ENCODE data around the gene IGSF8.

Gene IGSF8

GRCh38 chr1:160134791-160135572, 36.6 kb upstream of the IGSF8 start:
- no peak overlapping the region for H3K4me2 ChIP-seq (ENCODE audit: low read length)
- H3K9ac ChIP-seq = no peak overlapping the region
- no peaks in the 10 kb centered on the region for H3K36me3 ChIP-seq (ENCODE audit: control insufficient read depth, insufficient read depth, low read length)
- H3K27ac ChIP-seq = no peak overlapping the region
- H3K9me3 ChIP-seq (ENCODE audit: control insufficient read depth, low read length) = no peaks in the 10 kb centered on the region
- H3K4me1 ChIP-seq = no peaks in the 10 kb centered on the region
- no peak for TF ChIP-seq CTCF (IDR thresholded peaks at IDR 0.05)
- no peaks in the 10 kb centered on the region for H3K27me3 ChIP-seq (ENCODE audit: control insufficient read depth, insufficient read depth, low read length)
- H3K79me2 ChIP-seq = no peaks in the 10 kb centered on the region
- no peak overlapping the region for H3K4me3 ChIP-seq (ENCODE audit: low read depth, low read length)
- H2AFZ ChIP-seq = no peak overlapping the region

- Histone ChIP-seq H3K27me3 (ENCODE audit: control insufficient read depth, insufficient read depth, low read length) (no peaks in the 10 kb centered on the region), H3K4me2 (ENCODE audit: low read length) (no peak overlapping the region), H3K9me3 (ENCODE audit: control insufficient read depth, low read length) (no peaks in the 10 kb centered on the region), H2AFZ (no peak overlapping the region), H3K36me3 (ENCODE audit: control insufficient read depth, insufficient read depth, low read length) (no peaks in the 10 kb centered on the region), H3K4me3 (ENCODE audit: low read depth, low read length) (no peak overlapping the region), H3K9ac (no peak overlapping the region), H3K79me2 (no peaks in the 10 kb centered on the region), H3K27ac (no peak overlapping the region), H3K4me1 (no peaks in the 10 kb centered on the region)
- TF ChIP-seq CTCF (IDR thresholded peaks at IDR 0.05) = no peak
Measured at GRCh38 chr1:160133990-160134770, 35.8 kb upstream of the IGSF8 start.

- Histone ChIP-seq H3K27me3 (ENCODE audit: control insufficient read depth, insufficient read depth, low read length) (no peaks in the 10 kb centered on the region), H2AFZ (no peak overlapping the region), H3K9me3 (ENCODE audit: control insufficient read depth, low read length) (no peaks in the 10 kb centered on the region), H3K9ac (no peak overlapping the region), H3K4me2 (ENCODE audit: low read length) (no peak overlapping the region), H3K79me2 (no peaks in the 10 kb centered on the region), H3K4me3 (ENCODE audit: low read depth, low read length) (no peak overlapping the region), H3K4me1 (no peaks in the 10 kb centered on the region), H3K36me3 (ENCODE audit: control insufficient read depth, insufficient read depth, low read length) (no peaks in the 10 kb centered on the region), H3K27ac (no peak overlapping the region)
- no peak for TF ChIP-seq CTCF (IDR thresholded peaks at IDR 0.05)
Measured at GRCh38 chr1:160131803-160132565, 33.6 kb upstream of the IGSF8 start.

GRCh38 chr1:160130939-160131338, 32.5 kb upstream of the IGSF8 start:
- Histone ChIP-seq H3K79me2 (no peaks in the 10 kb centered on the region), H3K36me3 (ENCODE audit: control insufficient read depth, insufficient read depth, low read length) (no peaks in the 10 kb centered on the region), H3K27ac (no peak overlapping the region), H3K9me3 (ENCODE audit: control insufficient read depth, low read length) (no peaks in the 10 kb centered on the region), H2AFZ (no peak overlapping the region), H3K9ac (no peak overlapping the region), H3K27me3 (ENCODE audit: control insufficient read depth, insufficient read depth, low read length) (no peaks in the 10 kb centered on the region), H3K4me3 (ENCODE audit: low read depth, low read length) (no peak overlapping the region), H3K4me1 (no peaks in the 10 kb centered on the region), H3K4me2 (ENCODE audit: low read length) (no peak overlapping the region)
- no peak for TF ChIP-seq CTCF (IDR thresholded peaks at IDR 0.05)
